HG03378 (cell line): Measurements from ENCODE around the gene ENPP5.

Experiments used
- ATAC-seq: cut with Tn5 transposase; IDR thresholded peaks from one replicate; pipeline ENCODE4 v1.9.1; 2021; ENCODE audit warnings: mild to moderate bottlenecking, moderate library complexity; ENCODE audit not compliant: unreplicated experiment

The ENPP5 gene

GRCh38 chr6:46113370-46113769 is 57.4 kb downstream of the ENPP5 start:
- no peak for ATAC-seq
